Fibroblast of lung (primary cell): ENCODE results near the gene TIAM1.

Experiments used
- CTCF ChIP-seq, 2 donors: IDR thresholded peaks in 1 of 2; conservative IDR thresholded peaks in 1 of 2; 1 replicate in 1 of 2; 2 replicates in 1 of 2; pipeline ENCODE4 v1.5.1; 2011 to 2012; ENCODE audit warnings: low read length in 2 of 2, control low read depth in 1 of 2, inconsistent platforms in 1 of 2, low read depth in 1 of 2, mild to moderate bottlenecking in 1 of 2
- EZH2 ChIP-seq: IDR thresholded peaks from 2 replicates; pipeline ENCODE4 v1.5.1; 2012; ENCODE audit warnings: low read length, control low read depth, mild to moderate bottlenecking; ENCODE audit errors: missing control alignments

- TF ChIP-seq CTCF (conservative IDR thresholded peaks at IDR 0.05 in 1 of 2, IDR thresholded peaks at IDR 0.05 in 1 of 2; ENCODE audit: low read depth in 1 of 2, low read length in 2 of 2), result no peak
- TF ChIP-seq EZH2, result no peak
Observed at GRCh38 chr21:31243611-31244010, 100.5 kb downstream of the TIAM1 start.
